ENCODE measurements around the gene PPARG.

DNA sequence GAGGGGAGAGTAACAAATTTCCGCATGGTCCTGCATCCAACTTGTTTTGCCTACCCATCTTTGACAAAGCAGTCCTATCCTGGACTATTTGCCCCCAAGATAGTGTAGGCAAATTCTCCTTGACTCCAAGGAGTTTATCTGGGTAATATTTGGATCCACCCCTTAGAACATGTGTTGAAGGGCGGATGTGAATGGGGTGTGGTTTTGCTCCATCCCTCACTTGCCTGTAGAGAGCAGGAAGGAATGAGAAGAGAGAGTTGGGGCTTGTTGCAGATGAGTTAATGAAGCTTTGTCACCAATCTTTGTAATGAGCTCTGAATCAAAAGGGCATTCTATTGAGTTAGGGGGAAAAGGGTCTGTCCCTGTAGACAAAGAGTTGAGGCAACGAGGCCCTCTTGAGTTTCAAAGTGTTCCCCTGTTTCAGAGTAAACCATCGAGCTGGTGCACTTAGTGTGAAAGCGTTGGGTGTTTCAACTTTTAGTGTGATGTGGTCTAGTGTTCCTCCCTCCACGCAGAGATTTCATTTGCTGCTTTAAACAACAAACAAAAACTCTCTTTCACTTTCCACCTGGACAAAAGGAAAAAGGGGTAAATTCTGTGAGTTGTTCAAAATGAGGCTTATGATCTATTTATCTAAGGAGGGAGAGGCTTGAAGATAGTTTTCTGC, 42.2 kb upstream of the PPARG start:
- TF ChIP-seq, protein P1, sequence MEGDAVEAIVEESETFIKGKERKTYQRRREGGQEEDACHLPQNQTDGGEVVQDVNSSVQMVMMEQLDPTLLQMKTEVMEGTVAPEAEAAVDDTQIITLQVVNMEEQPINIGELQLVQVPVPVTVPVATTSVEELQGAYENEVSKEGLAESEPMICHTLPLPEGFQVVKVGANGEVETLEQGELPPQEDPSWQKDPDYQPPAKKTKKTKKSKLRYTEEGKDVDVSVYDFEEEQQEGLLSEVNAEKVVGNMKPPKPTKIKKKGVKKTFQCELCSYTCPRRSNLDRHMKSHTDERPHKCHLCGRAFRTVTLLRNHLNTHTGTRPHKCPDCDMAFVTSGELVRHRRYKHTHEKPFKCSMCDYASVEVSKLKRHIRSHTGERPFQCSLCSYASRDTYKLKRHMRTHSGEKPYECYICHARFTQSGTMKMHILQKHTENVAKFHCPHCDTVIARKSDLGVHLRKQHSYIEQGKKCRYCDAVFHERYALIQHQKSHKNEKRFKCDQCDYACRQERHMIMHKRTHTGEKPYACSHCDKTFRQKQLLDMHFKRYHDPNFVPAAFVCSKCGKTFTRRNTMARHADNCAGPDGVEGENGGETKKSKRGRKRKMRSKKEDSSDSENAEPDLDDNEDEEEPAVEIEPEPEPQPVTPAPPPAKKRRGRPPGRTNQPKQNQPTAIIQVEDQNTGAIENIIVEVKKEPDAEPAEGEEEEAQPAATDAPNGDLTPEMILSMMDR (IDR thresholded peaks at IDR 0.05) = no peak
- no peak for TF ChIP-seq POLR2AphosphoS5 (IDR thresholded peaks at IDR 0.05)
- TF ChIP-seq POLR2A (IDR thresholded peaks at IDR 0.05) = no peak

Data from suprapubic skin (tissue), 4 donors.